OCI-LY3 (cell line): Measurements from ENCODE around the gene VPS13D.

Source experiments
- H2AFZ ChIP-seq: fragments of 200-600, 300-600 bp; shearing (Covaris generic); 2 replicates; pipeline ENCODE4 v1.6.0; 2014; ENCODE audit warnings: antibody characterized with exemption, low read depth, low read length
- H3K27ac ChIP-seq: fragments of 200-600, 300-600 bp; sonication (generic); 2 replicates; pipeline ENCODE4 v1.5.1; 2014; ENCODE audit warnings: mild to moderate bottlenecking, low read length, moderate library complexity, mixed read lengths
- H3K27me3 ChIP-seq: fragments of 200-600, 300-600 bp; sonication (generic); 2 replicates; pipeline ENCODE4 v1.6.1; 2014; ENCODE audit warnings: low read depth, low read length, mixed read lengths
- H3K36me3 ChIP-seq: fragments of 200-600, 300-600 bp; sonication (generic); replicated peaks from 2 replicates; pipeline ENCODE3; 2014; ENCODE audit warnings: low read depth, low read length, mixed read lengths
- H3K4me1 ChIP-seq: fragments of 300-600, 200-600 bp; sonication (generic); 2 replicates; pipeline ENCODE4 v1.6.1; 2014; ENCODE audit warnings: low read length, mixed read lengths
- H3K4me2 ChIP-seq: fragments of 200-600, 300-600 bp; sonication (generic); 2 replicates; pipeline ENCODE4 v1.6.1; 2014; ENCODE audit warnings: low read length, mixed read lengths
- H3K4me3 ChIP-seq: fragments of 300-600, 200-600 bp; sonication (generic); 2 replicates; pipeline ENCODE4 v1.5.1; 2014; ENCODE audit warnings: antibody characterized with exemption, mild to moderate bottlenecking, low read length, moderate library complexity
- H3K79me2 ChIP-seq: fragments of 300-600, 200-600 bp; shearing (Covaris generic); 2 replicates; pipeline ENCODE4 v1.6.1; 2014; ENCODE audit warnings: mild to moderate bottlenecking, low read length, mixed read lengths
- H3K9ac ChIP-seq: fragments of 300-600, 200-600 bp; shearing (Covaris generic); 2 replicates; pipeline ENCODE4 v1.6.0; 2014; ENCODE audit warnings: mild to moderate bottlenecking, low read length, moderate library complexity
- H3K9me3 ChIP-seq: fragments of 200-600, 300-600 bp; shearing (Covaris generic); 2 replicates; pipeline ENCODE4 v1.6.1; 2014; ENCODE audit warnings: low read length, mixed read lengths; ENCODE audit not compliant: insufficient read depth
- H4K20me1 ChIP-seq: fragments of 200-600, 300-600 bp; sonication (generic); 2 replicates; pipeline ENCODE4 v1.6.1; 2016; ENCODE audit warnings: low read length, mixed read lengths; ENCODE audit not compliant: insufficient read depth
- CTCF ChIP-seq: fragments of 200-600, 300-600 bp; sonication (generic); IDR thresholded peaks from 2 replicates; pipeline ENCODE4 v1.5.1; 2014; ENCODE audit warnings: antibody characterized with exemption, low read length, low read depth
- EZH2phosphoT487 ChIP-seq: fragments of 200-600 bp; shearing (Covaris generic); IDR thresholded peaks from 2 replicates; pipeline ENCODE4 v1.6.1; 2018; ENCODE audit warnings: antibody characterized with exemption, mixed run types, low read depth

Gene VPS13D

DNA sequence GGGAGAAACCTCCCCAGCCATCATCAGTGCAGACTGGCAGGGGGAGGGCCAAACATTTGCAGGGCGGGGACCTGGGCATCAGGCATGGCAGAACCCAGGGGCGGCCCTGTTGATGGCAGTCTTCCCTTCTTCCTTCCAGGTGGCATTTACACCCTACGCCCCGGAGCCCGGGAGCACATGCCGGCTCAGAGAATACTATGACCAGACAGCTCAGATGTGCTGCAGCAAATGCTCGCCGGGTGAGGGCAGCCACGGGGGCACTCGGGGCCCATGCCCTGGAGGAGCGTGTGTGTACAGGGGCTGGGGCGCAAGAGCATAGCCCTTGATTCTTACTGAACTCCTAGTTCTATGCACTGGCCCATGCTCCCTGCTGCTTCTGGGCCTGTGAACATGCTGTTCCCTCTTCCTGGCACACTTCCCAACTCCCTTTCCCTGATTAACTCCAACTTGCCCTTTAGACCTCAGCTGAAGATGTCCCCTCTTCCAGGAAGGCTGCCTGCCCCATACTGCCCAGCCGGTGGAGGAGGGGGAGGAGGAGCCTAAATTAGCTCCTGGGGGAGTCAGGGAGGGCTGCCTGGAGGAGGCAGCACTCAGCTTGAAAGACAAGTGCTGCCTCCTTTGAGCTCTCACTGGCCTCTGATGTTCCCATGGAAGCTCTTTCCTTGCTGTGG, 41.0 kb upstream of the VPS13D start:
- no peaks in the 10 kb centered on the region for H3K9me3 ChIP-seq
- H2AFZ ChIP-seq, result no peak overlapping the region
- no peak overlapping the region for H3K9ac ChIP-seq
- TF ChIP-seq EZH2phosphoT487 (no peak), CTCF (no peak)
- H3K36me3 ChIP-seq, result peaks cover 13% of the 10 kb centered on the region
- no peak overlapping the region for H3K4me2 ChIP-seq
- H3K27ac ChIP-seq, result no peak overlapping the region
- no peak overlapping the region for H3K4me3 ChIP-seq
- H3K27me3 ChIP-seq, result no peaks in the 10 kb centered on the region
- peaks cover 6% of the 10 kb centered on the region for H3K4me1 ChIP-seq
- H3K79me2 ChIP-seq, result peaks cover 60% of the 10 kb centered on the region
- peaks cover 67% of the 10 kb centered on the region for H4K20me1 ChIP-seq

DNA sequence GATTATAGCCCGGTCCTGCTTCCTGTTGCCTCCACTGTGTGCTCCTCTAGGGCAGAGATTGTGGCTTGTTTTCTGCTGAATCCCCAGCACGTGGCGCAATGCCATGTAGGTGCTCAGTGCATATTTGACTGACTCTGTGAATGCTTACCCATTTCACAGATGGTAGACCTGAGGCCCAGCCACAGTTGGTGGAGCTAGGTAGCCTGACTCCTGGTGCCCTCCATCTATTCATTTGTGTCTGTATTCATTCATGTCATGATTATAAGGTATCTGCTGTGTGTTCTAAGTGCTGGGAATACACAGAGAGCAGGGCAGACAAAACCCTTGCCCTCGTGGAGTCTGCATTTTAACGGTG, 40.5 kb upstream of the VPS13D start:
- TF ChIP-seq EZH2phosphoT487 (no peak), CTCF (no peak)
- Histone ChIP-seq H3K9ac (no peak overlapping the region), H3K36me3 (peaks cover 16% of the 10 kb centered on the region)

DNA sequence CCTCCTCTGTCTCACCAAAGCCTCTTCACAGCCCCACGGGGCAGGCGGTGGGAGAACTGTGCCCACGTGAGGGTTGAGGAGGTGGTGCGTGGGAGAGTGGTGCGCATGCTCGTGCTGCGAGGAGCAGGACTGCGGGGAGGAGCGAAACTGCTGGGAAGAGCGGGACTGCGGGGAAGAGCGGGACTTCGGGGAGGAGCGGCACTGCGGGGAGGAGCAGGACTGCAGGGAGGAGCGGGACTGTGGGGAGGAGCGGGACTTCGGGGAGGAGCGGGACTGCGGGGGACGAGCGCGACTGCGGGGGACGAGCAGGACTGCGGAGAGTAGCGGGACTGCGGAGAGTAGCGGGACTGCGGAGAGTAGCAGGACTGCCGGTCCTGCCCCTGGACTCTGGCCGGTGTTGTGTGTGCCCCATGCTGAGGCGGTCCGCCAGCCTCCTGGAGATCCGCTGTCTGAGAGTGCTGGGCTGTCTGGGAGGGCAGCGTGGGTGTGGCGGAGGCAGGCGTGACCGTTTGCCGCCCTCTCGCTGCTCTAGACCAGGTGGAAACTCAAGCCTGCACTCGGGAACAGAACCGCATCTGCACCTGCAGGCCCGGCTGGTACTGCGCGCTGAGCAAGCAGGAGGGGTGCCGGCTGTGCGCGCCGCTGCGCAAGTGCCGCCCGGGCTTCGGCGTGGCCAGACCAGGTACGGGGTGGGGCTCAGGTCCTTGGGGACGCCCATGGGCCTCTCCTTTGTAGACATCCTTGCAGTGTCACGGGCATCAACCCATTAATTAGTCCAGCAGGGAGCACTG, 38.4 kb upstream of the VPS13D start:
- Histone ChIP-seq H3K27me3 (no peaks in the 10 kb centered on the region), H3K36me3 (peaks cover 25% of the 10 kb centered on the region), H3K9me3 (no peaks in the 10 kb centered on the region), H3K4me3 (no peak overlapping the region), H2AFZ (no peak overlapping the region), H3K27ac (no peak overlapping the region), H4K20me1 (peaks cover 45% of the 10 kb centered on the region), H3K4me1 (no peaks in the 10 kb centered on the region), H3K4me2 (no peak overlapping the region), H3K79me2 (peaks cover 34% of the 10 kb centered on the region), H3K9ac (no peak overlapping the region)
- TF ChIP-seq CTCF (no peak), EZH2phosphoT487 (no peak)

More for the DNA sequence above, 40.5 kb upstream of the VPS13D start:
- no peaks in the 10 kb centered on the region for H3K9me3 ChIP-seq
- H3K4me1 ChIP-seq, result peaks cover 1% of the 10 kb centered on the region; the same call in 1 of the 2 replicates
- H4K20me1 ChIP-seq, result peaks cover 62% of the 10 kb centered on the region
- H3K4me2 ChIP-seq, result no peak overlapping the region
- H3K27me3 ChIP-seq, result no peaks in the 10 kb centered on the region
- H3K27ac ChIP-seq, result no peak overlapping the region
- H2AFZ ChIP-seq, result no peak overlapping the region
- H3K79me2 ChIP-seq, result peaks cover 55% of the 10 kb centered on the region
- H3K4me3 ChIP-seq, result no peak overlapping the region

DNA sequence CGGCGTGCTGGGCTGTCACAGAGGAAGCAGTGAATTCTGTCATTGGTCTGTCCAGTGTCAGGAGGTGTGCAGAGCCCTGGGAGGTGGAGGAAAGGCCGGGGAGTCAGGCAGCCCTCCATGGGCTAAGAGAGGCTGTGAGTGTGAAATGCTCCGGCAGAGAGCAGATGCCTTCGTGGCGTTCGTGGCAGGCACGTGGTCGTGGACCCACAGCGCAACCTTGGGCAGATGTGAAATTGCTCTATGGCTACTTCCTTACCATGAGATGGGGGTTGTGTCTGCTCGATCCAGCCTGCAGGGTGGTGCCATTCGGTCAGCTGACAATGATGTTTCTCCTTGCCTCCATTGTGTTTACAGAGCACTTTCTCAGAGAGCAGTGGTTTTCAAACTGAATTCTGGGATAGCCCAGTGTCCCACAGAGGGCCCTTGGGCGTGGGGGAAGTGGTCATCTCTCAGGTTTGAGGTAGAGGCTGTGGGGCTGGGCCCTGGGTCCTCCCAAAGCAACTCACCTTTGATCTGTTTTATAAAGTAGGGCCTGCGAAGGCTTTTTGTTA, 35.1 kb upstream of the VPS13D start:
- no peaks in the 10 kb centered on the region for H3K4me1 ChIP-seq
- TF ChIP-seq EZH2phosphoT487, result no peak
- no peak for TF ChIP-seq CTCF
- H3K4me3 ChIP-seq, result no peak overlapping the region
- H2AFZ ChIP-seq, result no peak overlapping the region
- H3K27ac ChIP-seq, result no peak overlapping the region
- peaks cover 29% of the 10 kb centered on the region for H3K36me3 ChIP-seq
- H3K9ac ChIP-seq, result no peak overlapping the region
- H4K20me1 ChIP-seq, result peaks cover 12% of the 10 kb centered on the region
- peaks cover under 1% of the 10 kb centered on the region; the same call in 1 of the 2 replicates for H3K79me2 ChIP-seq
- H3K27me3 ChIP-seq, result no peaks in the 10 kb centered on the region
- H3K9me3 ChIP-seq, result no peaks in the 10 kb centered on the region
- H3K4me2 ChIP-seq, result no peak overlapping the region
